Measurements from ENCODE around the gene ANKEF1.

Gene ANKEF1

DNA sequence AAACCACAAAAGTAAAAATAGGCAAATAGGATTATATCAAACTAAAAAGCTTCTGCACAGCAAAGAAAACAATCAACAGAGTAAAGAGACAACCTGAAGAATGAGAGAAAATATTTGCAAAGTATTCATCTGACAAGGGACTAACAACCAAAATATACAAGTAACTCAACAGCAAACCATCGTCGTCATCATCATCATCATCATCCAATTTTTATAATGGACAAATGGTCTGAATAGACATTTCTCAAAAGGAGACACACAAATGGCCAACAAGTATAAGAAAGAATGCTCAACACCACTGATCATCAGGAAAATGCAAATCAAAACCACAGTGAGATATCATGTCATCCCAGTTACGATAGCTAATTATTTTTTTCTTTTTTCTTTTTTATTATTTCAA lies 62.0 kb downstream of the ANKEF1 start:
- DNase-seq (ENCODE audit: insufficient read length) = no peak
- no peak for TF ChIP-seq TAF1 (IDR thresholded peaks at IDR 0.05; ENCODE audit: borderline replicate concordance, low read depth, low read length)
- TF ChIP-seq POLR2AphosphoS5 (IDR thresholded peaks at IDR 0.05; ENCODE audit: low read depth, low read length) = no peak
- no peak for TF ChIP-seq POLR2A (IDR thresholded peaks at IDR 0.05; ENCODE audit: low read depth, low read length)
- no peak for FAIRE-seq

DNA sequence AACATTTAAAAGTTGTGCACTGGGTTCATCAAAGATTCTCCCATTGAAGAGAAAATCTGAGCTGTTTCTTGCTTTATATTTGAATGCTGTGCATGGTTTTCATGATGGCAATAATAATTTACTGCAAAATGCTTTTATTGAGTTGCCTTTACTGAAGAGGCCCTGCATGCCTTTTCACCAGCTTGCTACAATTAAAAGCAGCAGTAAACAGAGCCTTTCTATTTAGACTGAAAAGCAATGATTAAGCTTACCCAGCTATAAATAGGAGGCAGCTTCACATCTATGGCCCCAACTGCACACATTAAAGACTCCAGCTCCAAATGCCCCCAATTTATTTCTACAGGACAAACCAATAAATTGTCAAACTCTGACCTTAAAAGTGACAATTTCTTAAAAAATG lies 70.3 kb downstream of the ANKEF1 start:
- no peak for DNase-seq (ENCODE audit: insufficient read length)
- TF ChIP-seq TAF1 (IDR thresholded peaks at IDR 0.05; ENCODE audit: borderline replicate concordance, low read depth, low read length) (no peak), POLR2AphosphoS5 (IDR thresholded peaks at IDR 0.05; ENCODE audit: low read depth, low read length) (no peak), POLR2A (IDR thresholded peaks at IDR 0.05; ENCODE audit: low read depth, low read length) (no peak)
- no peak for FAIRE-seq

Measured in GM12892 (cell line).